ENCODE measurements around the gene PPP2R2C.

- TF ChIP-seq CTCF (conservative IDR thresholded peaks at IDR 0.05; ENCODE audit: low read depth, low read length) (no peak), EZH2 (IDR thresholded peaks at IDR 0.05; ENCODE audit: low read length, unreplicated experiment) (no peak)
Measured at GRCh38 chr4:6409381-6409780, 63.0 kb downstream of the PPP2R2C start.

Data from PC-3 (cell line).